GM19467 (cell line): Measurements from ENCODE around the gene SLC6A9.

ENCODE experiments used
- ATAC-seq: cut with Tn5 transposase; IDR thresholded peaks from one replicate; pipeline ENCODE4 v1.9.1; 2021; ENCODE audit warnings: mild to moderate bottlenecking, moderate library complexity; ENCODE audit not compliant: unreplicated experiment

SLC6A9 gene

GRCh38 chr1:43986712-43987111 is 44.5 kb downstream of the SLC6A9 start:
- ATAC-seq = no peak

- no peak for ATAC-seq
These were observed 45.2 kb downstream of the SLC6A9 start for GRCh38 chr1:43985984-43986595.

- ATAC-seq = no peak
These were observed 46.4 kb downstream of the SLC6A9 start for GRCh38 chr1:43984855-43985254.

GRCh38 chr1:43983253-43983899 is 47.9 kb downstream of the SLC6A9 start:
- ATAC-seq = no peak

DNA sequence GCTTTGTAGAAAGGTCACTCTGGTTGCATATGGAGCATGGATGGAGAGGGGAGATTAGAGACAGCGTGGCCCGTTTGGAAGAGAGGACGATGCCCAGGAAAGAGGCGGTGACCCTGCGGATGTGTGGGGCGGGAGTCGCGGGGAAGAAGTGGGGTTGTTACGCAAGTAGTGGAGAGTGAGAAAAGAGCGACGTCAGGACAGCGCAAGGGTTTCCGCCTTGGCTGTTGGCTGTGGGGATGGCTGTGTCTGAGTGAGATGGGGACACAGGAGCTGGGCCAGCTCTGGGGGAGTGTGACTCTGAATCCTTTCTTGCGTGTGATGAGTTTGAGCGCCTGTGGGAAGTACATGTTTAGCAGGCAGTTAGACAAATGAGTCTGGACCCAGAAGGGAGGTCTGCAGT is 48.5 kb downstream of the SLC6A9 start:
- ATAC-seq = no peak

DNA sequence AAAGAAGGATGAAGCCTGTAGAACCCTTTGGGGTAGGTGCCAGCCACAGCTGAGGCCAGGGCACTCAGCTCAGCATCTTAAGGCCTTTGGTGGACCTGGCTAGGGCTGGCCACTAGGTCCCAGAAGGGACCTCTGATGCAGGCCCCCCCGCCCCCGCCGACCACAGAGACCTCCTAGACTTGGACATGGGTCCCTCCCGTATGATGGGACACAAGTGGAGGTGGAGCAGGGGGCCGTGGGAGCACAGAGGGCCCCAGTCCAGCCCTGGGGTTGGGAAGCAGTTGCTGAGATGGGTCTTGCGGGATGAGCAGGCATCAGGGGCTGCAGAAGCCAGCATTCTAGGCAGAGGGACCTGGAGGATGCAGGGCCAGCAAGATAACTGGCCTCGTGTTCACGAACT is 49.0 kb downstream of the SLC6A9 start:
- ATAC-seq = no peak

- no peak for ATAC-seq
These were observed 49.6 kb downstream of the SLC6A9 start for GRCh38 chr1:43981636-43982035.

- no peak for ATAC-seq
These were observed 50.1 kb downstream of the SLC6A9 start for GRCh38 chr1:43981135-43981491.

DNA sequence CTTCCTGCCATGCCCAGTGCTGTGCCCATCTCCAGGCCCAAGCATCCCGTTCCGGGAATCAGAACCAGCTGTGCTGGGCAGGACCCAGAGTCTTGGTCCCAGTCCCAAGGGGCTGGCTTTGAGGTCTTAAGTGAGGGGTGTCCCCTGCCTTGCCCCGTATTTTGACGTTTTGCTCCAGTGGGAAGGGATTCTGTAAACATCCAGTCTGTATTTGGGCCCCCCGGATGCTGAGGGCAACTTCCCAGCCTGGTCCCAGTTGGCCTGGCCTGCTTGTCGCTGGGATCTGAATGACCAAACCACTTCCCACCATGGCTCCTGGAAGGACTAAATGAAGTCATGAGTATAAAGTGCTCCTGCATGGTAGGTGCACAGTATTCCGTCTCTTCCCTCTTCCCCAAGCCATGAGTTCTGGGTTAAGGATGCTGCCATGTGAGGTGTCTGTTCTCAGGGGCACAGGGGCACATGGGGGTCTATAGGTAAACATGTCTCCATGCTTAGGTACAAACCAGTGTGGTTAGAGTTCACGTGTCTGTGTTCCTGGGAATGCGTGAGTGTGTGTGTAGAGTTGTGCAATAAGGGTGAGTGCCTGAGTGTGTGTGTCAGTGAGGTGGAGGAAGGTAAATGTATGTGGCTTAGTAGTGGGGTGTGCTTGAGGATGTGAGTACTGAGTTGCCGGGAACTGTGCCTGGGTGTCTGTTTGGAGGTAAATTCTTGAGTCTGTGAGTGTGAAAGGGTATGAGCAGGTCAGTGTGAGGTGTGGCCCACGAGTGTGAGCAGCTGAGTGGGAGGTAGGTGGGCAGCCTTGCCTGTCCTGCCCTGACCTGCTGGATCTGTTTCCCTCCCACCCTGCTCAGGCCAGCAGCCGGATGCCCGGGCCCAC is 50.8 kb downstream of the SLC6A9 start:
- no peak for ATAC-seq

GRCh38 chr1:43979528-43980254 is 51.6 kb downstream of the SLC6A9 start:
- no peak for ATAC-seq

DNA sequence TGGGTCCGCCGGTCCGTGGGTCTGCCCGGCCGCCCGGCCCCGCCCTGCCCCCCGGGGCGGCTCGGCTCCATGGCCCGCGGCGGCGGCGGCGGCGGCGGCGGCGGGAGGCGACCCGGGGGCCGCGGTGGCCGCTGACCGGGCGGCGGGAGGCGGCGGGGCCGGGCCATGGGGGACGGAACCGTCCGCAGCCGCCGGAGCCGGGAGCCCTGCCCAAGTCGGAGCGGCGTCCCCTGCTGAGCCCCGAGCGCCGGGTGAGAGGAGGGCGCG is 52.1 kb downstream of the SLC6A9 start:
- ATAC-seq = no peak

GRCh38 chr1:43978551-43979260 is 52.6 kb downstream of the SLC6A9 start, which contains the start of gene B4GALT2:
Gene B4GALT2, plus strand, starts transcription at chr1:43979210. Its CDS starts 1,951 bp downstream, at chr1:43981161.
- ATAC-seq = no peak

- no peak for ATAC-seq
These were observed 53.1 kb downstream of the SLC6A9 start for GRCh38 chr1:43978264-43978550.

DNA sequence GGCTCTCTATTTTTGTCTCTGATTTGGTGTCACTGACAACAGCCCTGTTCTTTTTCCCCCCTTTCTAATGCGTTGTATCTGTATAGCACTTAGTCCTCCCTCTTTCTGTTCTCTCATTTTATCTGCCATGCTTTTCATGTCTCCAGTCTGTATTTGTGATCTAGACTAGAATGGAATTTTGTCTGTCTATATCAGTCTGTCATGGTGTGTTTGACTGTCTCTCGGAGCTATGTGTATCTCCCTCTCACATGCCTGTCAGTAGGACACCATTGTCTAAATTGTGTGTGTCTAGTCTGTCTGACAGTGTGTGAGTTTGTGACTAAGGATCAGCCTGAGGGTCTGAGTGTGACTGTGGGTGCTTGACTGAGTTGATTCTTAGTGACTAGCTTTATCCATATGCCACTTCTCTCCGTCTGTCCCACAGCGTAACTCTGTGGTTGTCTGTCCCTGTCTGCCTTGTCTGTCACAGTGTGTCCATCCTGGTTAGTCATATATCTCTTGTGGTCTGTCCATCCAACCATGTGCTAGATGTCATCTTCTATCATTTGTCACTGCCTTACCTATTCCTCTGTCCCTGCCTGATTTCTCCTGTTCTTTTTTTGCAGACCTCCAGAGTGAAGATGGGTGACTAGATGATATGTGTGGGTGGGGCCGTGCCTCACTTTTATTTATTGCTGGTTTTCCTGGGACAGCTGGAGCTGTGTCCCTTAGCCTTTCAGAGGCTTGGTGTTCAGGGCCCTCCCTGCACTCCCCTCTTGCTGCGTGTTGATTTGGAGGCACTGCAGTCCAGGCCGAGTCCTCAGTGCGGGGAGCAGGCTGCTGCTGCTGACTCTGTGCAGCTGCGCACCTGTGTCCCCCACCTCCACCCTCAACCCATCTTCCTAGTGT is 53.6 kb downstream of the SLC6A9 start:
- no peak for ATAC-seq

- ATAC-seq = no peak
These were observed 54.4 kb downstream of the SLC6A9 start for GRCh38 chr1:43976890-43977289.

DNA sequence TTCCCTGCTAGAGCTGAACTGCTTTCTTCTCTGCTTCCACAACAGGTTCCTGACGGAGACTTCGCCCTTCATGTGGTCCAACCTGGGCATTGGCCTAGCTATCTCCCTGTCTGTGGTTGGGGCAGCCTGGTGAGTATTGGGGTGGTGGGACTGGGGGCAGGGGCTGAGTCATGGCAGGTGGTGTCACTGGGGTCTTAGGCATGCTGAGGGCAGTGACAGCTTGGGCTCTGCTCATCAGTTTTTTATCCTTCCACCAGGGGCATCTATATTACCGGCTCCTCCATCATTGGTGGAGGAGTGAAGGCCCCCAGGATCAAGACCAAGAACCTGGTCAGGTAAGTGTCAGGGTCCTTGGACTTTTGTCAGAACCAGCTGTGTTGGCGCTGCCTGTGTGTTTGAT is 55.2 kb downstream of the SLC6A9 start:
- ATAC-seq = no peak

DNA sequence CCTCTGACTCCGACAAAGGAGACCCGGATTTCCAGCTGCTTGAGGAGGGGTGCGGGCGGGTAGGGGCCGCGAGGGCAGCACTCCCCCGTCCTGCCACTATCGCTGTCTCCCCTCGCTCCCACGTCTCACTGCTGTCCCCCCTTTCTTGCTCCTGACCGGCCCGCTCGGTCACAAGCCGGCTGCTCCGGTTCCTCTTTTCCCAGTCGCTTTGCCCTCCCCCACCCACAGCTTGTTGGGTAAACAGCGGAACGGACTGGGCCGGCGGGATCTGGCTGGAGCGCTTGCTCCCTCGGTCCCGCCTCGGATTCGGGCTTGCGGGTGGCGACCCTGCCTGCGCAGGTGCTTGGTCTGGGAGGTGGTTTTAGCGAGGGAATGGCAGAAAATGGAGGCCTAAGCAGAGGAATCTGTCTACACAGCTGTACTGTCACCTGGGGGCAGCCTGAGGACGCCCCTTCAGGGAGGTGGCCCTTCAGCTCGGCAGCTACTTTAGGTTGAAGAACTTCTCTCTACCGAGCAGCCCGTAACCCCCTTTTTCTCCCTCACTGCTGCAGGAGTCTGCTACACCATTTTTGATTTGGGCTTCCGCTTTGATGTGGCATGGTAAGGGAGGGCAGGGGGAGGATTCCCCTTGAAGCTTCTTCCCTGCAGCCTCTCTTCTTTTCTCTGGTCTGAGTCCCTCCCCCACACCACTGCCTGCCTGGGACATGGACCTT is 55.9 kb downstream of the SLC6A9 start:
- ATAC-seq = no peak

DNA sequence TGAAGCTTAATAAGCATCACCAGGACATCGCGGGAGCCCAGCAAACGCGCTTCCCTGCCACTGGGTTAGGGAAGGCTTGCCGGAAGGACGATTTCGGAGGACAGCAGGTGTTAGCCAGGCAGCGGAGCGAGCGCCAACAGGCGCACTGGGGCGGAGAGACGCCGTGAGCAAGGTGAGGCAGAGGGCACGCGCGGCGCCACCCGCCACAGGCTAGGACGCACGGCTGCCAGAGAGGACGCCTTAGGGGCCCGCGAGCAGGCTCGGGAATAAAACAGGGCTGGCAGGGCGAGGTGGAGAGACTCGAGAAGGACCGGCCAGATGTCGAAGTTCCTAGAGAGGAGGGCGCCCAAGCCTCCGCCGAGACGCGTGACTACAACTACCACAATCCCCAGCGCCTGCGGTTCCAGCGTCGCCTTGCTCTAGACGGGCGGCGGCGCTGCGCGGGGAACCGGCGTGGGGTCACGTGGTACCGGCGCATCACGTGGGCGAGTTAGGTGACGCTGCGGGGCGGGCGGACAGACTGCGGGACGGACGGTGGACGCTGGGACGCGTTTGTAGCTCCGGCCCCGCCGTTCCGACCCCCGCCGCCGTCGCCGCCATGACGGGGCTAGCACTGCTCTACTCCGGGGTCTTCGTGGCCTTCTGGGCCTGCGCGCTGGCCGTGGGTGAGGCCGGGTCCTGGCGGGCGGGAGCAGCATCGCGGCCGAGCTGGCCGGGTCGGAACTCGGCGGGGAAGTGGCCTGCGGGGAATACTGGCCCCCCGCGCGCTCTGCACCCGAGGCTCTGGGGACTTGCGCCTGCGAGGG is 56.6 kb downstream of the SLC6A9 start, which contains the start of gene ATP6V0B:
ATP6V0B (plus strand) TSS at position 518 of the 806 bp plus-strand sequence; CDS start at position 599, 81 bp downstream.
- peak; percentile 53 for ATAC-seq
